ENCODE results near the gene IFT122.

The IFT122 gene

DNA sequence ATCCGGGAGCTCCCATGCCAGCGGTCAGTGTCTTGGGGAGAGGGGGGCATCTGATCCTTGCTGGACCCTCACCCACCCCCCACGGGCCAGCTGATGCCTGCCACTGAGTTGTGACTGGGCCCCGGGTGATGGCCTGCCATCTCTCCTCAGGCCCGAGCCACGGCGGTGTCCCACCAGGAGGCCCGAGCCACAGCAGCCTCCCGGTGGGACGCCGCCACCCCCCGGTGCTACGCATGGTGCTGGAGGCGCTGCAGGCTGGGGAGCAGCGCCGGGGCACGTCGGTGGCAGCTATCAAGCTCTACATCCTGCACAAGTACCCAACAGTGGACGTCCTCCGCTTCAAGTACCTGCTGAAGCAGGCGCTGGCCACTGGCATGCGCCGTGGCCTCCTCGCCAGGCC is 107.2 kb downstream of the IFT122 start:
- Mint-ChIP-seq H3K27me3 (peaks cover 0 to 4% of the 10 kb centered on the region in 2 donors), H3K36me3 (ENCODE audit: insufficient read depth) (no peaks in the 10 kb centered on the region), H3K27ac (no peak overlapping the region), H3K4me1 (ENCODE audit: low read depth in 2 of 2) (peaks cover 11 to 21% of the 10 kb centered on the region in 2 donors), H3K4me3 (no peak overlapping the region), H3K9me3 (no peaks in the 10 kb centered on the region)
- DNase-seq: no peak
- no peak for ATAC-seq (replicated peaks)

DNA sequence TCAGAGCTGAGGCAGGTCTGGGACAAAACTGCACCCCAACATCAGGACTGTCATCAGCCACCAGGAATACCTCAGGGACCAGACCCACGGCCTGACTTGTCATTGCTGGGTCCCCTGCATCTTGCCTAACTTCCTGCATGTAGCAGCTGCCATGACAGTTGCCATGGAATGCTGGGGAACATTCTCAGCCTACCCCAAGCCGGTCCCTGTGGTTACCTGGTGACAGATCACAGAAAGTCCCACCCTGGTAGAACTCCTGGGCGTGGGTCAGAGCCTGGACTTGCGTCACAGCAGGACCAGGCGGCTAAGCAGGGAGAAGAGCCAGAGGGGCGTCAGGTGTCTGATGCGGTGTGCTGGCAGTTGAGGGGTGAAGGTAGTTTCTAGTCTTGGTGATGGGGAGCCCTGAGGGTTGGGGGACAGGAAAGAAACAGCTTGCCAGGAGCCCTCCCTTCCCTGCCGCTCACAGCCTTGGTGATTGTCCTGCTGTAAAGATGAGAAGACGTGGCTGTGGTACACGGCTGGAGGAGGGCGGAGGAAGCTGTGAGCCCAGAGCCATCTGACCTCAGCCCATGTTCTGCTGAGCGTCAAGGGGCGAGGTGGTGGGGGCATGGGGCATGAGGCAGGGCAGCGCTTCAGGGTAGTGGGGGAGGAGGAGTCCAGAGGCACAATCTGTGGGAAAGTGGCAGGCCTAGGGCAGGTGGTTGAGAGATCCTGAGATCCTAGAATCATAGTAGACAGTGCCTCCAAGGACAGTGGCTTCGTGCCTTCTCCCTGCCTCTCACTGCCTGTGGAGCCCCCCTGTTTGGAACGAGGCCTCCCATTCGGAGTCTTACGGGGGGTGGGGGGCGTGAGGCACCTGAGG is 108.3 kb downstream of the IFT122 start:
- no peaks in the 10 kb centered on the region for H3K36me3 Mint-ChIP-seq (ENCODE audit: insufficient read depth)
- ATAC-seq (replicated peaks): no peak
- H3K4me1 Mint-ChIP-seq (ENCODE audit: low read depth in 2 of 2): peaks cover 18 to 29% of the 10 kb centered on the region in 2 donors
- H3K9me3 Mint-ChIP-seq: no peaks in the 10 kb centered on the region
- peak overlapping the region in 1 of 2 donors; percentile 72 for H3K27ac Mint-ChIP-seq
- peaks cover 0 to 4% of the 10 kb centered on the region in 2 donors for H3K27me3 Mint-ChIP-seq
- H3K4me3 Mint-ChIP-seq: no peak overlapping the region
- DNase-seq: no peak

DNA sequence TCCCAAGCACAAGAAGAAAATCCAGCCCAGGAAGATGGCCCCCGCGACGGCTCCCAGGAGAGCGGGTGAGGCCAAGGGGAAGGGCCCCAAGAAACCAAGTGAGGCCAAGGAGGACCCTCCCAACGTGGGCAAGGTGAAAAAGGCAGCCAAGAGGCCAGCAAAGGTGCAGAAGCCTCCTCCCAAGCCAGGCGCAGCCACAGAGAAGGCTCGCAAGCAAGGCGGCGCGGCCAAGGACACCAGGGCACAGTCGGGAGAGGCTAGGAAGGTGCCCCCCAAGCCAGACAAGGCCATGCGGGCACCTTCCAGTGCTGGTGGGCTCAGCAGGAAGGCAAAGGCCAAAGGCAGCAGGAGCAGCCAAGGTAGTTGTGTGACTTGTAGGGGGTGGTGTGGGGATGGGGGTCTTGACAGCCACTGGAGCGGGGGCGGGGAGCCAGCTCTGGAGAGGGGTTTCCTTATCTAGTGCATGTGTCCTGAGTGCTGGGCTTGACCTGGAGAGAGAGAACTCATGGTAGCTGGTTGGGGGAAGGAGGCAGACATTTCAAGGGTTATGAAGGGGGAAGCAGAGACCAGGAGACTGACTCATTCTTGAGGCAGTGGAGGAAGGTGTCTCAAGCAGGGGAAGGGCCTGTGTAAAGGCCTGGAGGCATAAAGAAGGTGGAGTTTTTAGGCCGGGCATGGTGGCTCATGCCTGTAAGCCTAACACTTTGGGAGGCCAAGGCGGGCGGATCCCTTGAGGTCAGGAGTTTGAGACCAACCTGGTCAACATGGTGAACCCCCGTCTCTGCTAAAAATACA is 109.2 kb downstream of the IFT122 start:
- no peaks in the 10 kb centered on the region for H3K9me3 Mint-ChIP-seq
- H3K4me3 Mint-ChIP-seq: no peak overlapping the region
- no peak for ATAC-seq (replicated peaks)
- H3K27me3 Mint-ChIP-seq: peaks cover 0 to 2% of the 10 kb centered on the region in 2 donors
- peak overlapping the region in 1 of 2 donors; percentile 72 for H3K27ac Mint-ChIP-seq
- H3K36me3 Mint-ChIP-seq (ENCODE audit: insufficient read depth): no peaks in the 10 kb centered on the region
- peaks cover 23 to 30% of the 10 kb centered on the region in 2 donors for H3K4me1 Mint-ChIP-seq (ENCODE audit: low read depth in 2 of 2)
- no peak for DNase-seq

DNA sequence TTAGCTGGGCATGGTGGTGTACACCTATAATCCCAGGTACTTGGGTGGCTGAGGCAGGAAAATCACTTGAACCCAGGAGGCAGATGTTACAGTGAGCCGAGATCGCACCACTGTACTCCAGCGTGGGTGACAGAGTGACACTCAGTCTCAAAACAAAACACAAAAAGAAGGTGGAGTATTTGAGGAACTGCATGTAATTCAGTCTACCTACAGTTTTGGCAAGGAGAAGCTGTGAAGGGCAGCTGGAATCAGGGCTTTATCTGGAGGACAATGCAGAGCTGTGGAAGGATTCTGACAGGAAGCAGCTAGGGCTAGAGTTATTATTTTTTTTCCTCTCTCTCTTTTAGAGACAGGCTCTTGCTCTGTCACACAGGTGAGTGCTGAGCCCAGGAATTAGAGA is 109.8 kb downstream of the IFT122 start:
- ATAC-seq (replicated peaks) (no peak), DNase-seq (no peak)
- no peaks in the 10 kb centered on the region for H3K9me3 Mint-ChIP-seq
- no peaks in the 10 kb centered on the region for H3K27me3 Mint-ChIP-seq
- no peak overlapping the region for H3K4me3 Mint-ChIP-seq
- peak overlapping the region in 1 of 2 donors; percentile 72 for H3K27ac Mint-ChIP-seq
- H3K36me3 Mint-ChIP-seq (ENCODE audit: insufficient read depth): no peaks in the 10 kb centered on the region
- H3K4me1 Mint-ChIP-seq (ENCODE audit: low read depth in 2 of 2): peaks cover 27 to 36% of the 10 kb centered on the region in 2 donors

DNA sequence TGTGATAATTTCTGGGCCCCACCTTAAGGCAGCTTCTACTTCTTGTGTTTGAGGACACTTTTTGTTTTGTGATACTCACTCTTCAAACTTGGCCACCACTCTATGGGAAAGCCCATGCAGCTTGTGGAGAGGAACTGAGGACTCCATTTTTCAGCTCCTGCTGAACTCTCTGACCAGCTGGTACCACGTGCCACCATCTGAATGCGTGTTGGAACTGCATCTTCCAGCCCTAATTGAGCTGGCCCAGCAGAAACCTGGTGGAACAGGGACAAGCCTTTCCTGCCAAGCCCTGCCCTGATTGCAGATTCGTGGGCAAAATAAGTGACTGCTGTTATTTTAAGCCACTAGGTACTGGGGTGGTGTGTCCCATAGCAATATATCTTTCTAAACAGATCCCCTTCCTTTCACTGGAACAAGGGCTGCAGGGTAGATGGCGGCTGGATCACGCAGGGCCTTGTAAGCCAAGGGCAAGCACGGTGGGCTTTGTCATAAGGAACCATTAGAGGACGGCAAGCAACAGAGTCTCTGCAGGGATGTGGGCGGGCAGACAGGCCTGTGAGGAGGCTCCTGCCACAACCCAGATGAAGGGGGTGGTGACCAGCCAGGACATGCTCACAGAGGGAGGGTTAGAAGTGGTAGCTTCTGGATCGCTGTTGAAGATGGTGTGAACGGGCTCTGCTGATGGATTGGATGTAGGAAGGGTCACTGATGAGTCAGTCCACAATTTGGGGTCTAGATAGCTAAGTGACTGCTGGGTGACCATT is 112.4 kb downstream of the IFT122 start:
- peak overlapping the region in 1 of 2 donors; percentile 6 for H3K4me3 Mint-ChIP-seq
- H3K4me1 Mint-ChIP-seq (ENCODE audit: low read depth in 2 of 2): peaks cover 23 to 38% of the 10 kb centered on the region in 2 donors
- ATAC-seq (replicated peaks) (no peak), DNase-seq (no peak)
- peak overlapping the region; percentile 55 to 78 for H3K27ac Mint-ChIP-seq
- peaks cover 8% of the 10 kb centered on the region for H3K36me3 Mint-ChIP-seq (ENCODE audit: insufficient read depth)
- H3K9me3 Mint-ChIP-seq: no peaks in the 10 kb centered on the region
- H3K27me3 Mint-ChIP-seq: no peaks in the 10 kb centered on the region

DNA sequence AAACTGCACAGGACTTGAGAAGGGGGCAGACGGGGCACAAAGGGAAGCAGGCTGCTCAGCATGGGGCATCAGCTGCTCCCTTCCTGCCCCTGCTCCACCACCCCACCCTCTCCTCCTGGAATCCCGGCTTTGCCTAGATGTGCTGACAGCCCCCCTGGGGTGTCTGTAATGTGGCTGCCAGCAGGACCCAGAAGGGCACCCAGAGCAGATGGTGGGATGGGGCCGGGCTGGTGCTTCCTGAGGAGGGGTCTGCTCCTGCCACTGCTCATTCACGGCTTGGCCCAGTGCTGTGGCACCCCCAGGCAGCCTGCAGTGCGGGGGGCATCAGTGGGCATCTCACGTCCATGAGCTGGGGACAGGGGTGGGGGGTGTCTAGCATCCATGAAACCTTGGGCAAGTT is 113.1 kb downstream of the IFT122 start:
- H3K9me3 Mint-ChIP-seq: no peaks in the 10 kb centered on the region
- H3K4me3 Mint-ChIP-seq: peak overlapping the region in 1 of 2 donors; percentile 54
- peaks cover 8% of the 10 kb centered on the region for H3K36me3 Mint-ChIP-seq (ENCODE audit: insufficient read depth)
- ATAC-seq (replicated peaks): no peak
- H3K27ac Mint-ChIP-seq: peak overlapping the region; percentile 55 to 78
- peaks cover 29 to 44% of the 10 kb centered on the region in 2 donors for H3K4me1 Mint-ChIP-seq (ENCODE audit: low read depth in 2 of 2)
- DNase-seq: no peak
- H3K27me3 Mint-ChIP-seq: no peaks in the 10 kb centered on the region

DNA sequence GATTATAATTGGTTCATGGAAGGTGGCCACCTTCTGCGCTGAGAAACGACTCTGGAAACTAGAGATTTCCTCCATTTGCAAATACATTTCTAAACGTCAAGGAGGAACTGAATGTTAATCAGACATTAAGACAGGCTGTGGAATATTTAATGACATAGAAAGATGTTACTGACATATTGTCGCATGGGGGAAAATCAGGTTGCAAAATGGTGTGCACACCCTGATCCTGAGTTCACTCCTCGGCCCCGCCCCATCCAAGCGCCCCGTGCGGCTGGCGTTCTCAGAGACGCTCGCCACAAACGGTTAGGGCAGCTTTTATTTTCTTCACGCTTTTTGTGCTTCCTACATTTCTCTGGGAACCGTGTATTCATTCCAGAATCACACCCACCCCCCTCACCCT is 113.7 kb downstream of the IFT122 start:
- Mint-ChIP-seq H3K27ac (no peak overlapping the region), H3K9me3 (no peaks in the 10 kb centered on the region), H3K4me1 (ENCODE audit: low read depth in 2 of 2) (peaks cover 34 to 44% of the 10 kb centered on the region in 2 donors), H3K4me3 (peak overlapping the region; percentile 40 to 54), H3K27me3 (no peaks in the 10 kb centered on the region), H3K36me3 (ENCODE audit: insufficient read depth) (peaks cover 10% of the 10 kb centered on the region)
- ATAC-seq (replicated peaks) (no peak), DNase-seq (no peak)

DNA sequence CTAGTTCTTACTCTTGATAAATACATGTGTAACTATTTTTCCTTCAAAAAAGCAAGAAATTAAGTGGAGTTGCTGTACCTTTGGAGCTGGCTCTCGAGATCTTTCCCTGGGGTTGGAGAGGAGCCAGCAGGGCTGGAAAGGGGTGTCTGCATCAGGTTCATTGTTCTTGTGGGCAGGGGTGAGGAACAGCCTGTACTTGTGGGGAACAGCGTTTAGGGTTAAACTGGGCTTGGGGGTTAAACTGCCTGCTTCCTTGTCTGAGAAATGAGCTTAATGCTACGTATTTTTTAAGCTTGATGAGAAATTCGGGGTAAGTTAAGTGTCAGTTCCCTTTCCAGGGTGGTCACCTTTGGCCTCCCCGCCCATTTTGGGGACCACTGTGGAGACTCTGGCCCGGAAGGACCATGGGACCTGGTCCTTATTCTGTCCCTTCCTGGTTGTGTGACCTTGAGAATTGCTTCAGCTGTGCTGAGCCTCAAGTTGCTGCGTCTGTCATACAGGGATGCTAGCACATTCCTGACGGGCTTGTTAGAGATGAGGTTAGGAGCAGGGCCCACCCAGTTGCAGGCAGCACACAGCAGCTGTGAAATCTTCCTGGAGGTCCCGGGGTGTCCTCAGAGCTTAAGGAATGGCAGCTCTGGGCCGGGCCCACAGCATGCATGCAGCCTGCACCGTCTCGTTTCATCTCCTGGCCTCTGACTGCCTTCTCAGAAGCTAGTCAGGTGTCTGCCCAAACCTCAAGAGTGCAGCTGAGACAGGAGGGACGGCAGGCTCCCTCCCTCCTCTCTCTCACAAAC is 114.5 kb downstream of the IFT122 start:
- Mint-ChIP-seq H3K4me1 (ENCODE audit: low read depth in 2 of 2) (peaks cover 35 to 42% of the 10 kb centered on the region in 2 donors), H3K27me3 (no peaks in the 10 kb centered on the region), H3K36me3 (ENCODE audit: insufficient read depth) (peaks cover 10% of the 10 kb centered on the region), H3K27ac (peak overlapping the region in 1 of 2 donors; percentile 81), H3K9me3 (no peaks in the 10 kb centered on the region), H3K4me3 (peak overlapping the region; percentile 40 to 54)
- ATAC-seq (replicated peaks) (no peak), DNase-seq (no peak)

DNA sequence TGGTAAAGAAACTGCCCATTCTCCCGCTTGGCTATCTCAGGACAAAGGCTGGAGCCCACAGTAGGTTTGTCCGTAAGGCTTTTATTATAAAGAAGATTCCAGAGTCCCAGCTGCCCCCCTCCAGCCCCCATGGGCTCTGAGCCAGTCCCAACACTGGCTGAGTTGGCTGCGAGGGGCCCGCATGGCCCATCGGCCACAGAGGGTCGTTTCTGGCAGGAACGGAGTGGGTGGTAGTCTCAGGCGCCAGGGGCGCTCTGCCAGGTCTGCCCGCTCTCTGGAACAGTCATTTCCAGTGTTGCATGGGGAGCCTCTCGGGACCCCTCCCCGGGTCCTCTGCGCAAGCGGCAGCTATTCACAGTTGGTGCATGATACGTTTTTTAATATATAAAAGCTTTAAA is 115.1 kb downstream of the IFT122 start:
- peaks cover 10% of the 10 kb centered on the region for H3K36me3 Mint-ChIP-seq (ENCODE audit: insufficient read depth)
- peaks cover 35 to 41% of the 10 kb centered on the region in 2 donors for H3K4me1 Mint-ChIP-seq (ENCODE audit: low read depth in 2 of 2)
- H3K27me3 Mint-ChIP-seq: no peaks in the 10 kb centered on the region
- ATAC-seq (replicated peaks) (no peak), DNase-seq (no peak)
- no peaks in the 10 kb centered on the region for H3K9me3 Mint-ChIP-seq
- H3K27ac Mint-ChIP-seq: peak overlapping the region in 1 of 2 donors; percentile 81
- H3K4me3 Mint-ChIP-seq: peak overlapping the region in 1 of 2 donors; percentile 54

DNA sequence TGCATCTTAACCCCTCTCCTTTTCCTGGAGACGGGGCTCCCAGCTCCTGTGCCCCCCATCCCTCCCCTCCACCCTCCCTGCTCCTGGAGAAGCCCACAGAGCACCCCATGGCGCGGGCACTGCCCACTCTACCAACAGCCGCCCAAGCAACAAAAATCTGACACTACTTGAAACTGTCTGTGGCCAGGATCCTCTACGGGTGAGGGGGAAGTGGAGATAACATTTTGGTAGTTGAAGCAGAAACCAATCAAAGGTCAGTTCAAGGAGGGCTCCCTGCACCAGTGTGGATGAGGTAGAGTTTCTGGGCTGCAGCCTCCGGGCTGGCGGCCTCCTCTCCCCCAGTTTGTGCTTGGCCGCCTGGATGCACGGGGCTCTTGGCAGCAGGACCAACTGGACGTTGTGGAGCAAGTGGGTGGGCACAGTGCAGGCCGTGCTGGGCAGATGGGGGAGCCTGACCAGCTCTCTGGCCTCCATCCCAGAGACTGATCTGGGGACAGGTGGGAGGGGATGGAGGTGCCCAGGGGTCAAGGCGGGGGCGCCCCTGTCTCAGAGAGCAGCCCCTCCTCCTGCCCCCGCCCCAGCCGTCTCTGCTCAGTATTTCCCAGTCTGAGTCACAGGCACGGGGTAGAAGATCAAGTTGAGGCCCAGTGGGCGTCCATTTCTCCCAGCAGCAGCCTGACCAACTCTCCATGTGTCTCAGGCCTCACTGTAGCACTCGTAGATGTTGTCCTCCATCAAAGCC is 115.8 kb downstream of the IFT122 start:
- peaks cover 10% of the 10 kb centered on the region for H3K36me3 Mint-ChIP-seq (ENCODE audit: insufficient read depth)
- DNase-seq (no peak), ATAC-seq (replicated peaks) (no peak)
- no peaks in the 10 kb centered on the region for H3K27me3 Mint-ChIP-seq
- H3K9me3 Mint-ChIP-seq: no peaks in the 10 kb centered on the region
- H3K27ac Mint-ChIP-seq: peak overlapping the region in 1 of 2 donors; percentile 44
- peaks cover 39 to 45% of the 10 kb centered on the region in 2 donors for H3K4me1 Mint-ChIP-seq (ENCODE audit: low read depth in 2 of 2)
- H3K4me3 Mint-ChIP-seq: no peak overlapping the region

DNA sequence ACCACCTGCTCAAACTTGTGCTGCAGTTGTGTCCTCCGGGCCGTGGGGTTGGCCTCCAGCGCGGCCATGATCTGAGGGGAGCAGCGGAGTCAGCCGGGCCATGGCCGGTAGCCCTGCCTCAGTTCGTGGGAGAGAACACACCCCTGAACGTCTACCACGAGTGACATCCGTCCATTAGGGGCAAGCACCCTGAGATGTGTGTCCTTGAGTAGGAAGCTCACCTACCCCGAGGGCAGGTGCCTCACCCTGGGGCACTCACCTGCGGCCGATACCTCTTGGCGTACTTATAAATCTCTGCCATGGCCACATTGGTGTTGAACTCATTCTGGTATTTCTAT is 116.3 kb downstream of the IFT122 start:
- Mint-ChIP-seq H3K27ac (no peak overlapping the region), H3K9me3 (no peaks in the 10 kb centered on the region), H3K4me3 (no peak overlapping the region), H3K4me1 (ENCODE audit: low read depth in 2 of 2) (peaks cover 39 to 45% of the 10 kb centered on the region in 2 donors), H3K27me3 (no peaks in the 10 kb centered on the region), H3K36me3 (ENCODE audit: insufficient read depth) (peaks cover 10% of the 10 kb centered on the region)
- ATAC-seq (replicated peaks): no peak
- DNase-seq: no peak

DNA sequence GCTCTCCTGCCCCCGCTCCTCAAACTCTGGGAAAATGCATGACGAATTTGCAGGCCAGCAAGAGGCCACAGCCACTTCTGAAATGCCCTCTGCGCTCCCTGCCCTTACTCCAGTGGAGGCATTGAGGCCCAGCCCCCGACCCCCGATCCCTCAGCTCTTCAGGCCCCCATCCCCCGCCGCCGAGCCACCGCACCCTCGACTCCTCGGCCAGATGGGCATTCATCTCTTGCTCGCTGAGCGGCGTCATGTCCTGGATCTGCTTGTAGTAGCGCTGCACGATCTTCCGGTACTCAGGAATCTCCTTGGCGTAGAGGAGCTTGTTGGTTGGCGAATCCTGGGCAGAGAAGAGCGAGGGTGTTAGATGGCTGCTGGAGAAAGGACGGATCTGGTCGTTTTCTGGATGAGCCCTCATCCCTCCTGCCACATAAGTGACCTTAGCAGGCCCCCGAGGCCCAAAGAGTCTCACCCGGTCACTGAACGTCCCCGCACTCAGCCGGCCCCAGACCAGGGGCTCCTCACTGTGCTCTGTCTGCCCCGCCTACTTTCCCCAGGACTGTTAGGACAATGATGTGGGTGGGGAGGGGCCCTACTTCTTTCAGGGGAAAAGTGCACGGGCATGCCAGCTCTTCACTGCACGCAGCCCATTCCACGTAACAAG is 117.0 kb downstream of the IFT122 start:
- Mint-ChIP-seq H3K4me3 (peak overlapping the region in 1 of 2 donors; percentile 76), H3K4me1 (ENCODE audit: low read depth in 2 of 2) (peaks cover 34 to 40% of the 10 kb centered on the region in 2 donors), H3K27ac (peak overlapping the region in 1 of 2 donors; percentile 98), H3K36me3 (ENCODE audit: insufficient read depth) (peaks cover 10% of the 10 kb centered on the region), H3K9me3 (no peaks in the 10 kb centered on the region), H3K27me3 (no peaks in the 10 kb centered on the region)
- ATAC-seq (replicated peaks): no peak
- no peak for DNase-seq
